OCI-LY1 (cell line): ENCODE measurements around the gene GOLIM4.

ENCODE experiments used
- CTCF ChIP-seq: fragments of 200-600 bp; sonication (generic), shearing (Covaris generic); IDR thresholded peaks from 2 replicates; pipeline ENCODE4 v1.5.1; 2017; ENCODE audit warnings: mild to moderate bottlenecking, antibody characterized with exemption, low read length, moderate library complexity, mixed read lengths
- EZH2 ChIP-seq: fragments of 200-600 bp; sonication (generic), shearing (Covaris generic); IDR thresholded peaks from 2 replicates; pipeline ENCODE4 v1.8.0; 2017; ENCODE audit warnings: borderline replicate concordance, mixed run types, mild to moderate bottlenecking, antibody characterized with exemption, low read length, moderate library complexity, mixed read lengths

GRCh38 chr3:168100777-168101492, 5.2 kb upstream of the GOLIM4 start:
- TF ChIP-seq CTCF (no peak), EZH2 (no peak)
